AG04450 (cell line): Measurements from ENCODE around the gene CADPS2. TPM values are rescaled to one million over a fixed set of nuclear protein-coding genes. Genes with fewer than 3 reads are reported as not detected.

Experiments
- CTCF ChIA-PET: fragments of 300-600, 350-600 bp; formaldehyde crosslinking; extraction: SDS; loops from one replicate; lab custom pipeline; 2022; ENCODE audit warnings: antibody characterized with exemption, inconsistent platforms; lab: Charles Lee
- POLR2A ChIA-PET: fragments of 350-600 bp; formaldehyde crosslinking; extraction: SDS; loops from one replicate; lab custom pipeline; 2021; ENCODE audit warnings: antibody characterized with exemption, inconsistent platforms; lab: Yijun Ruan, JAX
- DNase-seq: peaks from one replicate; pipeline ENCODE4 v3.0.0-alpha.2; 2011; ENCODE audit warnings: low read depth, low spot score
- H3K27ac ChIP-seq: one replicate; pipeline ENCODE4 v1.5.1; 2012; ENCODE audit warnings: low read depth, low read length, control low read depth
- H3K27me3 ChIP-seq: one replicate; pipeline ENCODE4 v1.6.0; 2012; ENCODE audit warnings: low read length; ENCODE audit not compliant: control insufficient read depth, insufficient read depth
- H3K4me3 ChIP-seq: 2 replicates; pipeline ENCODE4 v1.5.1; 2011; ENCODE audit warnings: mild to moderate bottlenecking, low read depth, low read length, control low read depth
- H3K9me3 ChIP-seq: 2 replicates; pipeline ENCODE4 v1.5.1; 2012; ENCODE audit warnings: low read length; ENCODE audit not compliant: control insufficient read depth, insufficient read depth
- polyA plus RNA-seq: library from polyadenylated mRNA; depleted of rRNA; stranded (reverse); fragments of >200 nt; gene quantifications from 2 replicates; pipeline ENCODE4 v1.2.3, GENCODE V29; 2011
- TF ChIP-seq, protein P1 (sequence below): IDR thresholded peaks from 2 replicates; pipeline ENCODE4 v1.5.1; 2011; ENCODE audit warnings: low read depth, low read length, control low read depth, inconsistent platforms

CADPS2 gene
- polyA plus RNA-seq, 1 experiment, result 0.41 TPM

DNA sequence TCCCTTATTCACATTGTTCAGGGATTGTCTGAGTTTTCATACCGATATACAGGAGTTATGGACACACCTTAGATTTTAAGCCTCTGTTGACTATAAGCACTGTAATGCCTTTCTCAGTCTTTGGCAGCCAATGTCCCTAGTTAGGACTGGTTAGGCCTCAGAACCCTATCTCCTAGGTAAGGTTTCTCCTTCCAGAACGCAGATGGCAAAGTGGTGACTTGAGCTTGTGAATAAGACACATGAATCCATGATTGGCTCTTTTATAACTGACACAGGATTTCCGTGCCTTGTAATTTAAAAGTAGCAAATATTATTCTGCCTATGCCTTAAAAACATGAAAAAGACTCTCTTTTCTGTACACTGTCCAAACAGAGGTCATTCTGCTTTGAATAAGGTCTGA is 171.1 kb downstream of the CADPS2 start:
- DNase-seq, result no peak
- Histone ChIP-seq H3K27me3 (no peaks in the 10 kb centered on the region), H3K27ac (no peak overlapping the region), H3K9me3 (peaks cover 6% of the 10 kb centered on the region; the same call in 1 of the 2 replicates), H3K4me3 (no peak overlapping the region)
- ChIA-PET CTCF (no interaction called here), POLR2A (no interaction called here)
- TF ChIP-seq, protein P1, sequence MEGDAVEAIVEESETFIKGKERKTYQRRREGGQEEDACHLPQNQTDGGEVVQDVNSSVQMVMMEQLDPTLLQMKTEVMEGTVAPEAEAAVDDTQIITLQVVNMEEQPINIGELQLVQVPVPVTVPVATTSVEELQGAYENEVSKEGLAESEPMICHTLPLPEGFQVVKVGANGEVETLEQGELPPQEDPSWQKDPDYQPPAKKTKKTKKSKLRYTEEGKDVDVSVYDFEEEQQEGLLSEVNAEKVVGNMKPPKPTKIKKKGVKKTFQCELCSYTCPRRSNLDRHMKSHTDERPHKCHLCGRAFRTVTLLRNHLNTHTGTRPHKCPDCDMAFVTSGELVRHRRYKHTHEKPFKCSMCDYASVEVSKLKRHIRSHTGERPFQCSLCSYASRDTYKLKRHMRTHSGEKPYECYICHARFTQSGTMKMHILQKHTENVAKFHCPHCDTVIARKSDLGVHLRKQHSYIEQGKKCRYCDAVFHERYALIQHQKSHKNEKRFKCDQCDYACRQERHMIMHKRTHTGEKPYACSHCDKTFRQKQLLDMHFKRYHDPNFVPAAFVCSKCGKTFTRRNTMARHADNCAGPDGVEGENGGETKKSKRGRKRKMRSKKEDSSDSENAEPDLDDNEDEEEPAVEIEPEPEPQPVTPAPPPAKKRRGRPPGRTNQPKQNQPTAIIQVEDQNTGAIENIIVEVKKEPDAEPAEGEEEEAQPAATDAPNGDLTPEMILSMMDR, result no peak

DNA sequence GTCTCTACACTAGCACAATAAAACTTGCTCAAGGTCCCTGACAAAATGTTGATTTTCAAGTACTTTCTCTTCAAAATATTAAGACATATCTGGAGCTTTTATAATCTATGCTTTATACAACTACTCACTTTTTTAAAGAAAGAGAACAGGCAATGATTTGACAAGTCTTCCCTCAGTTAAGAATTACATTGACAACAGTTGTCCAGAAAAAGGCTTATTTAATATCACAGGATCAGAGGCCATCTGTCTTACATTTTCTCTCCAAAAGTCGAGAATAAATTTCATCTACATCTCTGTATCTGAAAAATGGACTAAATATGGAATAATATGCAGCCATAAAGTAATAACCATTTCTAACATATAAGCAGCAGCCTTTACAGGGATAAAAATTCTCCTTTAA is 175.3 kb downstream of the CADPS2 start:
- Histone ChIP-seq H3K27me3 (no peaks in the 10 kb centered on the region), H3K4me3 (no peak overlapping the region), H3K27ac (no peak overlapping the region), H3K9me3 (no peaks in the 10 kb centered on the region)
- CTCF ChIA-PET, result no interaction called here
- no peak for DNase-seq
- TF ChIP-seq, protein P1, result no peak
- POLR2A ChIA-PET, result no interaction called here

DNA sequence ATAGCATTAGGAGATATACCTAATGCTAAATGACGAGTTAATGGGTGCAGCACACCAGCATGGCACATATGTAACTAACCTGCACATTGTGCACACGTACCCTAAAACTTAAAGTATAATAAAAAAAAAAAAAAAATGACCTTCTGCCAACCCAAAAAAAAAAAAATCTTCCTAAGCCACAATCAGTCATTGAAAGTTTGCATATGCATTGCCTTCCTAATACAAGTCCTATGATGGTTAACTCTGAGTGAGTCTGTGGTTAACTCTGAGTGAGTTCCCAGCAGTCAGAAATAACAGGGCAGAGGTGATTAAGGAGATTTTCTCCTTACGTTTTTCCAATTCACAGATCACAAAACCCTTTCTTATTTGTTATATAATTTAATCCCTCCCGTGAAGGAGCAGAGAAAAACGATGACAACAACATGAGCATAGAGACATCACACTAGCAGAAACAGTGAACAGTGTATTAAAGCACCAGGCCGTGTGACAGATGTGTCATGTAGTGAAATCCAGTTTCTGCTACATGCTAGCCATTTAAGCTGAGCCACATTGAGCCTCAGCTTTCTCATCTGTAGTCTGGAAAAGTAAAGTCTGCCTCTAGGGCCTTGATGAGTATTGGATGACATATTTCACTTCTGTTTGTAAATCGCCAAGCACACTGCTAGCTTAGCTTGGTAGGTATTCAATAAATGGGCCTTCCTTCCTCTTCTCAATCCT is 176.2 kb downstream of the CADPS2 start:
- ChIA-PET POLR2A (no interaction called here), CTCF (no interaction called here)
- TF ChIP-seq, protein P1, result no peak
- H3K9me3 ChIP-seq, result no peaks in the 10 kb centered on the region
- no peak overlapping the region for H3K27ac ChIP-seq
- no peaks in the 10 kb centered on the region for H3K27me3 ChIP-seq
- no peak for DNase-seq
- no peak overlapping the region for H3K4me3 ChIP-seq

DNA sequence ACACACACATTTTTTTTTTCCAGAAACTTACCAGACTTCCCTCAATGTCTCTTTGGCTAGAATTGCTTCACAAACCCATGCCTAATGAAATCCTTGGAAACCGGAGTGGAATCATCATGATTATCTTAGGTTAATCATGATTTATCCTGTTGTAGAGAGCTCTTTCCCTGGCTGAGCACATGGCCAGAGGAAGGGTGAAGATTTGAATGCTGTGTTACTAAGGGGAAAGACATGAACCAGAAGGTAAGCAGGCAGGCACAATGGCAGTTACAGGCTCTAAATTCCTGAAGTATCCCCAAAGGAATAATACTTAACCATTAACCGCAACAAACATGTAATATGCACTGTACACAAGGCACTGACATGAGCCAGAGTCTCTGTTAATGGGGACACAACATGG is 179.4 kb downstream of the CADPS2 start:
- ChIA-PET CTCF (no interaction called here), POLR2A (no interaction called here)
- TF ChIP-seq, protein P1, result no peak
- DNase-seq, result no peak
- Histone ChIP-seq H3K27me3 (no peaks in the 10 kb centered on the region), H3K27ac (no peak overlapping the region), H3K9me3 (no peaks in the 10 kb centered on the region; the same call in 1 of the 2 replicates), H3K4me3 (no peak overlapping the region)

DNA sequence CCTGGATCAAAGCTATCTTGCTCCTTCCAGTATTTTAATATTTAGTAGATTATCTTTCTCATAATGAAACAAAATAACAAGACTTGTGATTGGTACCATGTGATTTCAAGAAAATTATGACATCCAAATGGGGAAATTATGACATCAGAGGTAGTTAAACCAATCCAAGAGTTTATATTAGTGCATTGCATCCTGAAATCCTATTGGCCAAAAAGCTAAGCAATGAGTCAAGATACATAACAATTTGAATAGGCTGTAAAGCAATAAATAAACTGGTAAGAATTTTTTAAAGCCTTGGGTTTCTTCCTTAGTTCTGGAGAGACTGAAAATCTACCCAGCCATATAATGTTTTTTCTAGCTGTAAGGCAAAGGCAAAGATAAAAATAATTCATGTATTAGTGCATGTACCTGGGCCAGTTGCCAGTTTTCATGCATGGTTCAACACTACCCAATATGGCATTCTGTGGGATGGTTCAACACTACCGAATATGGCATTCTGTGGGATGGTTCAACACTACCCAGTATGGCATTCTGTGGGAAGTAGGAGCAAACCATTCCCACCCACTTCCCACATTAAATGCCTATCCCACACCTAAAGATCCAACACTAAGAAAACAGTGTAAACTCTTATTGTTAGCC is 183.3 kb downstream of the CADPS2 start, which contains the start of gene RNF148:
TSS of gene RNF148 (minus strand) at position 51 of the 639 bp plus-strand sequence. CDS start 172 bp downstream, outside the sequence.
- TF ChIP-seq, protein P1, result no peak
- Histone ChIP-seq H3K9me3 (peaks cover 3% of the 10 kb centered on the region; the same call in 1 of the 2 replicates), H3K4me3 (no peak within 1 kb of the TSS), H3K27ac (no peak within 1 kb of the TSS), H3K27me3 (no peaks in the 10 kb centered on the region)
- POLR2A ChIA-PET, result no interaction called here
- no peak for DNase-seq
- CTCF ChIA-PET, result no interaction called here
